Right renal cortex interstitium (tissue), 3 donors: Measurements from ENCODE around the gene SF3B5. TPM values are rescaled to one million over a fixed set of nuclear protein-coding genes. Genes with fewer than 3 reads are reported as not detected.
"Not testable (repeated sequence)": the region's sequence is repeated elsewhere in the genome, so short reads cannot be mapped to it uniquely, and the experiment has no call there.

Experiments used
- DNase-seq, 3 donors: peaks; one replicate each; pipeline ENCODE4 v3.0.0-alpha.2; 2013; ENCODE audit warnings: low read depth in 3 of 3, low spot score in 2 of 3
- polyA plus RNA-seq, 3 donors: library from polyadenylated mRNA; unstranded; fragments of 120-200 nt; gene quantifications; one replicate each; pipeline ENCODE4 v1.2.1, GENCODE V29; 2013; ENCODE audit not compliant: insufficient read length in 3 of 3

The SF3B5 gene
- polyA plus RNA-seq, 3 donors: 129 to 138 (median 132) TPM

DNA sequence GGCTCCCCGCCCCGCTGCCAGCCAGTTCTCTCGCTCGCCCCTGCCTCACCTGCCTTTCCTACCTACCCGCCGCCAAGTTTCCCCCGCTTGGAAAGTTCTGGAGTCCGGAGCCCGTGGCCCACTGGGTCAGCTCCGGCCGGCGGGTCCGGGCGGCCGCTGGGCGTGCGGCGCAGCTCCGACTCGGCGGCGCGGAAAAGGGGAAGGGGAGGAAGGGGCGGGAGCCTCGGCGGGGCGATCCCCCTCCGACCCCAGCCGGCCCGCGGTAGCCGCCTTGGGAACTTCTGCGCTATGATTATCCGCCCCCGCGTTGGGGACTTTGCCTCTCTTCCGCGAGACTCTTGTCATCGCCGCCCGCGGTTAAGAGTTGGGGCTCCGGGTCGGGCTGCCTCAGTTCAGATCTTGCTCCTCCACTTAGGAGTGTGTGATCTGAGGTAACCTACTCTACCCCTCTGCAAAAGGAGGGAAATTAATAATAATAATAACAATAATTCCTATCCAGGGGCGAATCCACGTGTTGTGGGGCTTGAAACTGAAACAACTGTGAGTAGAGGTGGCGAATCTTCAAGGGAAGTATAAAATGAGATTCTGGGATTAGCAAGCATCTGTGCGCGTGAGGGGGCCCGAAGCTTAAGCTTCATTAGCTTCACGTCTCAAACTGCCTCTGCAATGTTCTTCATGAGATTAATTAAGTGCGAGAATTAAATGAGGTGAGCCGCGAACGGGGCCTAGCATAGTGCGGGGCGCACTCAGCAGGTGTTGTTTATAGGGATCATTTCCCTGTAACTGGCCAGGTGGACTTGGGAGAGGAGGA, 30.8 kb downstream of the SF3B5 start:
- DNase-seq: no peak

DNA sequence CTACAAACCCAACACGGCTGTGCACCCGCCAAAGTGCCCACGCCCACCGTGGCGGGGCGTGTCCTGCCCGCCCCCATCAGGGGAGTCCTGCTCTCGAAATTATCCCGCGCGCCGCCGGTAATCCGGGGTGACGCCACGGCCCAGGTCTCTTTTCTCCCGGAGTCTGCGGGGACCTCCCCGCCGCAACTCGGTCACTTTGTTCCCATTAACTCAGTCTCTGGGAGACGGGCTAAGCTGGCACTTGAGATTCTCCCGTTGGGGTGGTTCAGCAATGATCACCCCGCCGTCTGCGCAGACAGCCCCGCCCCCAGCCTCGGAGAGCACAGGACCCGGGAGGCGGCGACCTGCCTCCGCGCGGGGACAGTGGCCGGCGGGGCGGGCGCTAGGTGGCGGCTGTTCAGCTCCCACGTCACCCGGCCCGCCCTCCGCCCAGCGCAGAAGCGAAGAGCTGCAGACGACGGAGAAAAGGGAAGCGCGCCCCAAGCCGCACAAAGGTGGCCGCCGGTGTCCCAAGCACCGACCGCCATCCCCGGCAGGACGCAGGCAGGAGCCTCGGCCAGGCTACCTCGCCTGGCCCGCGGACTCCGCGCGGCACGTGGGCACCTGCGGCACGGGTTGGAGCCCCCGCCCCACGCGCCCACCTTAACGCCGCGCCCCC, 31.5 kb downstream of the SF3B5 start:
- peak in 1 of 3 donors; percentile 54 for DNase-seq

DNA sequence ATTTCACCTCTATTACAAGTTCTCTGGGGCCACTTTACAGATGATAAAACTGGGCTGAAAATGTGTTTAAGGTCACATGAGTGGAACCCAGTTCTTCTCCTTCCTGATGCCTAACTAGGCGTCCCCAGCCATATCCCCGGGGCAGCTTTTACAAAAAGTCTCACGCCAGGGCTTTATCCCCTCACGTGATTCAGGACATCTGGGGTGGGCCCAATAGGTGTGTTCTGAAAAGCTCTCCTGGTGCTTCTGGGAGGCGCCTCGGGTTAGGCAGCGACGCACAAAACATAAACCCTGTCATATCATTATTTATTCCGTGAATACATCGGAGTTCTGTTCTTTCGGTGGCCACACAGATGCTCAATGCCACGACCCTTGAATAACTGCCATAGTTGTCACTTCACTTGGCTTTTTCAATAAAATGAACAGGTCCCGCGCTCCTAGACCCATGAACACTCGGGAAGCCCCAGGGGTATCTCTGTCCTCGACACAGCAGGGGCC, 32.1 kb downstream of the SF3B5 start:
- DNase-seq: no peak

DNA sequence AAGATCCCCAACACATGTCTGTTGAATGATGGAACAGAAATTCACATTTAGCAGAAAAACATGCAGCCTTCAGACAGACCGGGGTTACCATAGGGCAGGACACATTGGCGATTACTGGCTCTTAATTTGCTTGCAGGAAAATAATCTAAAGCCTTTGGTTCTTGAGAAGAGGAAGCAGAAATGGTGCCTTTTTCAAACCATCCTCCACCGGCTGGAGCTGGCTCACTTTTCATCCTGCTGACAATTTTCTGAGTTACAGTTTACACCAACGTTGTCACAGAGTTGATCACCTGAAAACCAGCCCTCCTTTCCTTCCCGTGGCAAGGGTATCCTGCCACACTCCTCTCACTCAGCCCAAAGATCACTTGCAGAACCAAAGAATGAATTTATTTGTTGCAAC, 32.6 kb downstream of the SF3B5 start:
- DNase-seq: no peak

DNA sequence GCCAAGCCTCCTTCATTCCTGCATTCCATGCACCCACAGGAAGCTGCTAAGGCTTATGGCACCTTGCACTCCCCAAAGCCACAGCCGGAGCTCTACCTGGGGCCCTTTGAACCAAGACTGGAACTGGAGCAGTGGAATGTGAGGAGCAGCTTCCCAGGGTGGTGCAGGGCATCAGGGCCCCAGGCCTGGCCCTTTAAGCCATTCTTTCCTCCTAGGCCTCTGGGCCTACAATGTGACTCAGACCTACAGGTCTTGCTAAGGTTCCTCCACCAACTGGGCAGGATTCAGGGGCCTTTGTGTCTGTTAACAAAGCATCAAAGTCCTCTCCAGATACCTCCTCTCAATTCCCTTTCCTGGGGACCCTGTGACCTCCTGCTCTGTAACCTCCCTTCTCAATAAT, 36.2 kb downstream of the SF3B5 start:
- no peak for DNase-seq

DNA sequence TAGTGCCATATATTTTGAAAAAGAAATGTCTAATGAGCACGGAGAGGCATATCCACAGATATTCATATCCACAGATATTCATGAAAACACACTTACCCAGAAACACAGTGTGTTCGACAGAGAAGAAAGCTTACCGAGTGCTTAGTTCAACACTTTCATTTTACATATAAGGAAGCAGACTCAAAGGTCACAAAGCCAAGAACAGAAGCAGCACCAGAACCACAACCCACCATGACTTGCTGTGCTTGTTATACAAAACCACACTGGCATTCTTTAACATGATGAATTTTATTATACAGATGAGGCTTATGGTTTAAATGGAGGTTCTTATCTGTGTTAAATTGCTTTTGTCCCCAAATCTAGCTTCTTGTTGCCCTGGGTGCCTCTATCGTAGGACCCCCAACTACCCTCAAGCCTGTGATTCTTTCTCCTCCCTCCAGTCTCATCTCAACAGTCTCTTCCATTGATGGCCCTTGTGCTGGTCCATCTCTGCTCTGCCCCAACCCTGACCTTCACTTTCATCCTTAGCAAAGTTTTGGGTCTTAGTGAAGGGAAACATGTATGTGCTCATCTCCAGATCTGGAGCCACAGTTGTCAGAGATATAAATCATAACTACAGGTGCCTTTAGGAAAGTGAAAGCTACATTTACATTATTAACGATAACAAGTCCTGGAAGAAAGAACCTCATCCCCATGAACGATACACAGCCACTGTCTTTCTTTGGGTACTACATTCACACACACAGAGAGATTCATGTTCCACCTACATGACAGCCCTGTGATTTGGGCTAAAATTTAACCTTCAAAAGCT, 40.0 kb downstream of the SF3B5 start:
- DNase-seq: no peak

DNA sequence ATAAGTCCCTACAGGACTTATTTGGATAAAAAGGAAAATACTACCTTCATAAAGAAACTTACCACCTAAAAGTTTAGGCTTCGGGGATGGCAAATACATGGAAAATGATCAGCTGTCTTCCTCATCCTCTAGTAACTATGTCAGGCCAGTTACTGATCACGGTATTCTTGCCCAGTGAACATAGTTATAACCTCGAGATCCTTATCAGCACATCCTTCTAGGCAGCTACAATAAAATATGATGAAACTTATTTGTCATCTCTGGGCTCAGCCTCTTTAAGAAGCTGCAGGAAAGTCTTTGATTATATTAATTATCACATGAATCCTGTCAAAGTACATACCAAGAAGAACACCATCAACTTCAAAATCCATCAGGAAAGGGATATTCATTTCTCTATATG, 41.8 kb downstream of the SF3B5 start:
- no peak for DNase-seq

DNA sequence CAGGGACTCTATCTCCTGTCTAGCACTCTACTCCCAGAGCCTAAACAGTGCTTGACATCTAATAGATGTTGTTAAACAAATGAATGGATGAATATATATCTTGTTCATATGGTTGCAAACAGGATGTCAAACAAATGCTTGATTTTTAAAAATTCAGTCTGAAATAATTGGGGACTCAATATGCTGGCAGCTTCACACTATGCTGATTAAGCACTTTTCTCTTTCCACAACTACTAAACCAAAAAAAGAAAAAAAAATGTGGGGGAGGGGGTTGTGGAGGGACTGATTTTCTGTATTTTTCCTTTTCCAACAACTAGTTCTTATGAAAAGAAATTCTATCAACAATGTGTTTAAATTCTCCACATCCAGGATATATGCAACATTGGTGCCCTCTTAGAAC, 42.9 kb downstream of the SF3B5 start:
- no peak for DNase-seq

DNA sequence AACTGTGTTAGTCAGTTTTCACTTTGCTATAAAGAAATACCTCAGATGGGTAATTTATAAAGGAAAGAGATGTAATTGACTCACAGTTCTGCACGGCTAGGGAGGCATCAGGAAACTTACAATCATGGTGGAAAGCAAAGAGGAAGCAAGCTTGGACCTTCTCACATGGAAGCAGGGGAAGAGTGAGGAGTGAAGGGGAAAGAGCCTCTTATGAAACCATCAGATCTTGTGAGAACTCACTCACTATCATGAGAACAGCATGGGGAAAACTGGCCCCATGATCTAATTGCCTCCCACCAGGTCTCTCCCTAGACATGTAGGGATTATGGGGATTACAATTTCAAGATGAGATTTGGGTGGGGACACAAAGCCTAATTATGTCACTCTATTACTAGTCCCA, 46.0 kb downstream of the SF3B5 start:
- no peak for DNase-seq

DNA sequence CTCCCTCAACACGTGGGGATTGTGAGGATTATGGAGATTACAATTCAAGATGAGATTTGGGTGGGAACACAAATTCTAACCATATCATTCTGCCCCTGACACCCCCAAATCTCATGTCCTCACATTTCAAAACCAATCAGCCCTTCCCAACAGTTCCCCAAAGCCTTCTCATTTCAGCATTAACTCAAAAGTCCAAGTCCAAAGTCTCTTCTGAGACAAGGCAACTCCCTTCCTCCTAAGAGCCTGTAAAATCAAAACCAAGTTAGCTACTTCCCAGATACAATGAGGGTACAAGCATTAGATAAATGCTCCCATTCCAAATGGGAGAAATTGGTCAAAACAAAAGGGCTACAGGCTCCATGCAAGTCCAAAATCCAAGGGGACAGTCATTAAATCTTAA, 47.7 kb downstream of the SF3B5 start:
- DNase-seq: no peak

DNA sequence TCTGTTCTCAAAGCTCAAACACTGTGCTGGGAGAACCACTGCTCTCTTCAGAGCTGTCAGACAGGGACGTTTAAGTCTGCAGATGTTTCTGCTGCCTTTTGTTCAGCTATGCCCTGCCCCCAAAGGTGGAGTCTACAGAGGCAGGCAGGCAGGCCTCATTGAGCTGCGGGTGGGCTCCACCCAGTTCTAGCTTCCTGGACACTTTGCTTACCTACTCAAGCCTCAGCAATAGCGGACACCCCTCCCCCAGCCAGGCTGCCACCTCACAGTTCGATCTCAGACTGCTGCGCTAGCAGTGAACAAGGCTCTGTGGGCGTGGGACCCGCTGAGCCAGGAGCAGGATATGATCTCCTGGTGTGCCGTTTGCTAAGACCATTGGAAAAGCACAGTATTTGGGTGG, 48.7 kb downstream of the SF3B5 start:
- DNase-seq: not testable (repeated sequence)

DNA sequence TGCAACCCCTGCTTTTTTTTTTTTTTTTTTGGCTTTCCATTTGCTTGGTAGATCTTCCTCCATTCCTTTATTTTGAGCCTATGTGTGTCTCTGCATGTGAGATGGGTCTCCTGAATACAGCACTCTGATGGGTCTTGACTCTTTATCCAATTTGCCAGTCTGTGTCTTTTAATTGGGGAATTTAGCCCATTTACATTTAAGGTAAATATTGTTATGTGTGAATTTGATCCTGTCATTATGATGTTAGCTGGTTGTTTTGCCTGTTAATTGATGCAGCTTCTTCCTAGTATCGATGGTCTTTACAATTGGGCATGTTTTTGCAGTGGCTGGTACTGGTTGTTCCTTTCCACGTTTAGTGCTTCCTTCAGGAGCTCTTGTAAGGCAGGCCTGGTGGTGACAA, 50.4 kb downstream of the SF3B5 start:
- not testable (repeated sequence) for DNase-seq

Other genes starting within 250 kb of the SF3B5 start
- not detected for gene ZC2HC1B, start 231.1 kb downstream of the SF3B5 start, polyA plus RNA-seq
- 10 to 100 TPM; 67.2 to 73.1 (median 68.5) TPM for gene PLAGL1, start 87.3 kb downstream of the SF3B5 start, polyA plus RNA-seq
- 1 to 10 TPM in 1 of 3 donors, under 1 TPM in 2; 0.69 to 1.0 (median 0.97) TPM for gene STX11, start 54.9 kb upstream of the SF3B5 start, polyA plus RNA-seq
- gene UTRN, start 189.8 kb upstream of the SF3B5 start, polyA plus RNA-seq: 100 to 1,000 TPM; 137 to 151 (median 147) TPM